GM19025 (cell line): ENCODE results near the gene INSYN1.

ENCODE experiments used
- ATAC-seq: cut with Tn5 transposase; IDR thresholded peaks from one replicate; pipeline ENCODE4 v1.9.1; 2021; ENCODE audit warnings: mild to moderate bottlenecking, low read depth, moderate library complexity; ENCODE audit not compliant: unreplicated experiment

Gene INSYN1

GRCh38 chr15:73779974-73780373 lies 26.8 kb upstream of the INSYN1 start:
- ATAC-seq: no peak

GRCh38 chr15:73777741-73778140 lies 24.6 kb upstream of the INSYN1 start:
- ATAC-seq: no peak

- ATAC-seq: no peak
These were observed 20.3 kb upstream of the INSYN1 start for GRCh38 chr15:73773428-73773827.

GRCh38 chr15:73771385-73772045 lies 18.4 kb upstream of the INSYN1 start:
- no peak for ATAC-seq

GRCh38 chr15:73770050-73770449 lies 16.9 kb upstream of the INSYN1 start:
- ATAC-seq: no peak

- ATAC-seq: no peak
These were observed 14.8 kb upstream of the INSYN1 start for GRCh38 chr15:73767806-73768501.

- no peak for ATAC-seq
These were observed 13.4 kb upstream of the INSYN1 start for GRCh38 chr15:73766598-73766997.

GRCh38 chr15:73765778-73766177 lies 12.6 kb upstream of the INSYN1 start:
- ATAC-seq: no peak

GRCh38 chr15:73763931-73764330 lies 10.8 kb upstream of the INSYN1 start:
- no peak for ATAC-seq

- no peak for ATAC-seq
These were observed 7.5 kb upstream of the INSYN1 start for GRCh38 chr15:73760330-73761329.

GRCh38 chr15:73758461-73758860 lies 5.3 kb upstream of the INSYN1 start:
- ATAC-seq: no peak

GRCh38 chr15:73757571-73757970 lies 4.4 kb upstream of the INSYN1 start:
- no peak for ATAC-seq

- ATAC-seq: no peak
These were observed 3.9 kb upstream of the INSYN1 start for GRCh38 chr15:73756947-73757513.

GRCh38 chr15:73756390-73756789 lies 3.2 kb upstream of the INSYN1 start:
- no peak for ATAC-seq

GRCh38 chr15:73755946-73756345 lies 2.8 kb upstream of the INSYN1 start:
- ATAC-seq: no peak

GRCh38 chr15:73755481-73755880 lies 2.3 kb upstream of the INSYN1 start:
- no peak for ATAC-seq

- ATAC-seq: no peak
These were observed 1.3 kb upstream of the INSYN1 start for GRCh38 chr15:73754461-73754860.

- no peak for ATAC-seq
These were observed 351 bp downstream of the INSYN1 start for GRCh38 chr15:73752806-73753193.

- ATAC-seq: no peak
These were observed 999 bp downstream of the INSYN1 start for GRCh38 chr15:73751899-73752805.

- no peak for ATAC-seq
These were observed 1.6 kb downstream of the INSYN1 start for GRCh38 chr15:73751511-73751898.
